K562 (cell line): ENCODE results near the gene TGFBR2.

ENCODE experiments used
- PYGO2 ChIP-seq: fragments of 450-650 bp; IDR thresholded peaks from 2 replicates; pipeline ENCODE4 v1.6.1; 2016; ENCODE audit warnings: mild to moderate bottlenecking, missing genetic modification characterization, moderate library complexity, missing compliant biosample characterization
- RFX5 ChIP-seq: IDR thresholded peaks from 2 replicates; pipeline ENCODE4 v1.6.1; 2011; ENCODE audit warnings: low read depth, mild to moderate bottlenecking, improper control_type of control experiment, low read length
- TAF1 ChIP-seq: IDR thresholded peaks from 2 replicates; pipeline ENCODE4 v1.6.1; 2011; ENCODE audit warnings: mild to moderate bottlenecking, low read length, moderate library complexity; ENCODE audit not compliant: insufficient read depth, control insufficient read depth, severe bottlenecking; ENCODE audit errors: extremely low read depth

DNA sequence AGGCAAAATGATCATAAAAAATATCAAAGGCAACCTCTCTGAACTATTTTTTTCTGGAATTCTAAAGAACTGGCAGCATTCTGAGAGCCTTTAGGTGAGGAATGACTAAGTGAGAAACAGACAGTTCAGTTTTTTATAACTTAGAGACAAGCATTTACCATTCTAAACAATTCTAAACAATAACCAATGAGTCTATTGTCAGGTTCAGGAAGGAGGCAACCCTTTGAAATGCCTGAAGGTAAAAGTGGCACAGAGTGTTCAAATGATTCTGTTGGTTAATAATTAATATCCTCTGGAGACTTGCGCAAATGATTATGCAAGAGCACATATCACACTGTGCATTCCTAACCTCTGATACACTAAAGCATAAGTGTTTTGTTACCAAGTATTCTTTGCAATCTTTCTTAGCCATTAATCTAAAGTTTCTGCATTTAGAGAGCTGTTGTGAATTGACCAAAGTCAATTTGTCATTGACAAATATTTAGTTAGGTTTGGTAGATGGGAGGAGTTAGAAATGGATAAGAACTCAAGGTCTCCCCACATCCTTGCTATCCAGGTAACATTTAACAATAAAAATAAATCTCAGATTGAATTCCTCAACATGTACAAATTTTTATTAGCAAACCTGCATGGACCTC, 9.2 kb upstream of the TGFBR2 start:
- TF ChIP-seq RFX5 (no peak), TAF1 (no peak), PYGO2 (tag) (no peak)
